OCI-LY3 (cell line): ENCODE results near the gene TTC7B.

Experiments
- CTCF ChIP-seq: fragments of 200-600, 300-600 bp; sonication (generic); IDR thresholded peaks from 2 replicates; pipeline ENCODE4 v1.5.1; 2014; ENCODE audit warnings: antibody characterized with exemption, low read length, low read depth
- EZH2phosphoT487 ChIP-seq: fragments of 200-600 bp; shearing (Covaris generic); IDR thresholded peaks from 2 replicates; pipeline ENCODE4 v1.6.1; 2018; ENCODE audit warnings: antibody characterized with exemption, mixed run types, low read depth

GRCh38 chr14:90664911-90665310, 151.3 kb downstream of the TTC7B start:
- TF ChIP-seq CTCF (no peak), EZH2phosphoT487 (no peak)
